ENCODE results near the gene RBBP8. TPM values are rescaled to one million over a fixed set of nuclear protein-coding genes. Genes with fewer than 3 reads are reported as not detected.
"Not testable (repeated sequence)": the region's sequence is repeated elsewhere in the genome, so short reads cannot be mapped to it uniquely, and the experiment has no call there.

RBBP8 gene
- 19.3 TPM for total RNA-seq

GRCh38 chr18:22933206-22933965, at the start of gene RBBP8:
RBBP8 (plus strand) TSS chr18:22933328; CDS start chr18:22936852, 3,524 bp downstream.
- H3K4me1 ChIP-seq (ENCODE audit: insufficient read depth, low read length), result peaks cover 18% of the 10 kb centered on the region
- no peaks in the 10 kb centered on the region for H3K27me3 ChIP-seq (ENCODE audit: insufficient read depth, low read length)
- no peaks in the 10 kb centered on the region for H3K9me3 ChIP-seq (ENCODE audit: low read depth, low read length)
- H3K4me3 ChIP-seq (ENCODE audit: low read length), result peak within 1 kb of the TSS; percentile 95

- H3K4me1 ChIP-seq (ENCODE audit: insufficient read depth, low read length), result no peaks in the 10 kb centered on the region
- H3K27me3 ChIP-seq (ENCODE audit: insufficient read depth, low read length), result no peaks in the 10 kb centered on the region
- no peak overlapping the region for H3K4me3 ChIP-seq (ENCODE audit: low read length)
- no peaks in the 10 kb centered on the region for H3K9me3 ChIP-seq (ENCODE audit: low read depth, low read length)
Measured at GRCh38 chr18:22883827-22884226, 49.3 kb upstream of the RBBP8 start.

GRCh38 chr18:22885694-22886093, 47.4 kb upstream of the RBBP8 start:
- H3K9me3 ChIP-seq (ENCODE audit: low read depth, low read length); H3K4me3 ChIP-seq (ENCODE audit: low read length); H3K27me3 ChIP-seq (ENCODE audit: insufficient read depth, low read length); H3K4me1 ChIP-seq (ENCODE audit: insufficient read depth, low read length): not testable (repeated sequence)

- H3K27me3 ChIP-seq (ENCODE audit: insufficient read depth, low read length), result no peaks in the 10 kb centered on the region
- no peaks in the 10 kb centered on the region for H3K9me3 ChIP-seq (ENCODE audit: low read depth, low read length)
- H3K4me1 ChIP-seq (ENCODE audit: insufficient read depth, low read length), result no peaks in the 10 kb centered on the region
- H3K4me3 ChIP-seq (ENCODE audit: low read length), result no peak overlapping the region
Measured at GRCh38 chr18:22899421-22899820, 33.7 kb upstream of the RBBP8 start.

- Histone ChIP-seq H3K4me3 (ENCODE audit: low read length) (no peak overlapping the region), H3K4me1 (ENCODE audit: insufficient read depth, low read length) (no peaks in the 10 kb centered on the region), H3K9me3 (ENCODE audit: low read depth, low read length) (no peaks in the 10 kb centered on the region), H3K27me3 (ENCODE audit: insufficient read depth, low read length) (no peaks in the 10 kb centered on the region)
Measured at GRCh38 chr18:22900558-22901238, 32.4 kb upstream of the RBBP8 start.

GRCh38 chr18:22902093-22902492, 31.0 kb upstream of the RBBP8 start:
- H3K4me1 ChIP-seq (ENCODE audit: insufficient read depth, low read length), result no peaks in the 10 kb centered on the region
- no peaks in the 10 kb centered on the region for H3K27me3 ChIP-seq (ENCODE audit: insufficient read depth, low read length)
- H3K9me3 ChIP-seq (ENCODE audit: low read depth, low read length), result no peaks in the 10 kb centered on the region
- no peak overlapping the region for H3K4me3 ChIP-seq (ENCODE audit: low read length)

GRCh38 chr18:22903248-22903647, 29.9 kb upstream of the RBBP8 start:
- not testable (repeated sequence) for H3K4me1 ChIP-seq (ENCODE audit: insufficient read depth, low read length); H3K9me3 ChIP-seq (ENCODE audit: low read depth, low read length); H3K27me3 ChIP-seq (ENCODE audit: insufficient read depth, low read length); H3K4me3 ChIP-seq (ENCODE audit: low read length)

GRCh38 chr18:22912149-22912548, 21.0 kb upstream of the RBBP8 start:
- Histone ChIP-seq H3K9me3 (ENCODE audit: low read depth, low read length) (no peaks in the 10 kb centered on the region), H3K4me1 (ENCODE audit: insufficient read depth, low read length) (no peaks in the 10 kb centered on the region), H3K27me3 (ENCODE audit: insufficient read depth, low read length) (no peaks in the 10 kb centered on the region), H3K4me3 (ENCODE audit: low read length) (no peak overlapping the region)

- Histone ChIP-seq H3K4me1 (ENCODE audit: insufficient read depth, low read length) (no peaks in the 10 kb centered on the region), H3K9me3 (ENCODE audit: low read depth, low read length) (no peaks in the 10 kb centered on the region), H3K27me3 (ENCODE audit: insufficient read depth, low read length) (no peaks in the 10 kb centered on the region), H3K4me3 (ENCODE audit: low read length) (no peak overlapping the region)
Measured at GRCh38 chr18:22912835-22913234, 20.3 kb upstream of the RBBP8 start.

GRCh38 chr18:22913861-22914260, 19.3 kb upstream of the RBBP8 start:
- H3K27me3 ChIP-seq (ENCODE audit: insufficient read depth, low read length), result no peaks in the 10 kb centered on the region
- no peaks in the 10 kb centered on the region for H3K9me3 ChIP-seq (ENCODE audit: low read depth, low read length)
- H3K4me3 ChIP-seq (ENCODE audit: low read length), result no peak overlapping the region

GRCh38 chr18:22914633-22915032, 18.5 kb upstream of the RBBP8 start:
- H3K4me1 ChIP-seq (ENCODE audit: insufficient read depth, low read length), result no peaks in the 10 kb centered on the region
- H3K27me3 ChIP-seq (ENCODE audit: insufficient read depth, low read length), result no peaks in the 10 kb centered on the region
- H3K9me3 ChIP-seq (ENCODE audit: low read depth, low read length), result no peaks in the 10 kb centered on the region
- no peak overlapping the region for H3K4me3 ChIP-seq (ENCODE audit: low read length)

More at GRCh38 chr18:22913861-22914260, 19.3 kb upstream of the RBBP8 start:
- no peaks in the 10 kb centered on the region for H3K4me1 ChIP-seq (ENCODE audit: insufficient read depth, low read length)

- Histone ChIP-seq H3K27me3 (ENCODE audit: insufficient read depth, low read length) (no peaks in the 10 kb centered on the region), H3K9me3 (ENCODE audit: low read depth, low read length) (no peaks in the 10 kb centered on the region), H3K4me1 (ENCODE audit: insufficient read depth, low read length) (no peaks in the 10 kb centered on the region), H3K4me3 (ENCODE audit: low read length) (no peak overlapping the region)
Measured at GRCh38 chr18:22915337-22915736, 17.8 kb upstream of the RBBP8 start.

GRCh38 chr18:22921772-22922171, 11.4 kb upstream of the RBBP8 start:
- Histone ChIP-seq H3K9me3 (ENCODE audit: low read depth, low read length) (no peaks in the 10 kb centered on the region), H3K4me1 (ENCODE audit: insufficient read depth, low read length) (no peaks in the 10 kb centered on the region), H3K27me3 (ENCODE audit: insufficient read depth, low read length) (peaks cover 2% of the 10 kb centered on the region), H3K4me3 (ENCODE audit: low read length) (no peak overlapping the region)

- Histone ChIP-seq H3K4me1 (ENCODE audit: insufficient read depth, low read length) (no peaks in the 10 kb centered on the region), H3K27me3 (ENCODE audit: insufficient read depth, low read length) (peaks cover 2% of the 10 kb centered on the region), H3K4me3 (ENCODE audit: low read length) (no peak overlapping the region), H3K9me3 (ENCODE audit: low read depth, low read length) (no peaks in the 10 kb centered on the region)
Measured at GRCh38 chr18:22924589-22924988, 8.5 kb upstream of the RBBP8 start.

GRCh38 chr18:22926454-22926853, 6.7 kb upstream of the RBBP8 start:
- no peaks in the 10 kb centered on the region for H3K4me1 ChIP-seq (ENCODE audit: insufficient read depth, low read length)
- H3K9me3 ChIP-seq (ENCODE audit: low read depth, low read length), result no peaks in the 10 kb centered on the region
- H3K4me3 ChIP-seq (ENCODE audit: low read length), result no peak overlapping the region
- peaks cover 2% of the 10 kb centered on the region for H3K27me3 ChIP-seq (ENCODE audit: insufficient read depth, low read length)

GRCh38 chr18:22928339-22928738, 4.8 kb upstream of the RBBP8 start:
- Histone ChIP-seq H3K27me3 (ENCODE audit: insufficient read depth, low read length) (peaks cover 2% of the 10 kb centered on the region), H3K9me3 (ENCODE audit: low read depth, low read length) (no peaks in the 10 kb centered on the region), H3K4me1 (ENCODE audit: insufficient read depth, low read length) (peaks cover 4% of the 10 kb centered on the region), H3K4me3 (ENCODE audit: low read length) (no peak overlapping the region)
